GM12878 (cell line): ENCODE measurements around the gene DYNC2LI1. TPM values are rescaled to one million over a fixed set of nuclear protein-coding genes. Genes with fewer than 3 reads are reported as not detected.

Source experiments
- ATAC-seq: fragments of 200-7000 bp; cut with Tn5 transposase; 3 replicates; pipeline ENCODE4 v1.9.1; 2020; ENCODE audit warnings: mild to moderate bottlenecking, moderate library complexity
- BruUV-seq: library from RNA; stranded (reverse); fragments of 400-500 nt; replicated peaks from 2 replicates; lab custom pipeline; 2021; lab: Mats Ljungman, UMichigan
- CTCF ChIA-PET: fragments of 300-600 bp; sonication (Branson Sonifier 250); formaldehyde crosslinking; extraction: SDS; loops from one replicate; lab custom pipeline; 2021; ENCODE audit warnings: inconsistent platforms; lab: Yijun Ruan, JAX
- POLR2A ChIA-PET: fragments of 350-600 bp; formaldehyde crosslinking; extraction: SDS; loops from one replicate; lab custom pipeline; 2021; ENCODE audit warnings: inconsistent platforms; lab: Charles Lee
- RAD21 ChIA-PET: fragments of 300-600 bp; sonication (Branson Sonifier 250); formaldehyde crosslinking; loops from one replicate; lab custom pipeline; 2023; ENCODE audit warnings: antibody characterized with exemption; ENCODE audit not compliant: unreplicated experiment; lab: Charles Lee
- SMC1A ChIA-PET: fragments of 300-600 bp; sonication (Branson Sonifier 250); formaldehyde crosslinking; loops from one replicate; lab custom pipeline; 2023; ENCODE audit not compliant: unreplicated experiment, uncharacterized antibody; lab: Charles Lee
- DNase-seq: peaks from one replicate; pipeline ENCODE4 v3.0.0-alpha.2; 2011; ENCODE audit warnings: low read depth, low spot score
- FAIRE-seq: peaks from 3 replicates; lab custom pipeline; 2011; peaks lifted over from hg19 to GRCh38; lab: Jason Lieb, UNC
- H2AFZ ChIP-seq: 2 replicates; pipeline ENCODE4 v1.6.0; 2011; ENCODE audit warnings: low read depth, low read length, control low read depth; ENCODE audit not compliant: control insufficient read depth
- H3K27ac ChIP-seq: 2 replicates; pipeline ENCODE4 v1.5.1; 2011; ENCODE audit warnings: control low read depth; ENCODE audit not compliant: control insufficient read depth, insufficient read depth
- H3K27me3 ChIP-seq, 2 experiments: replicated peaks in 1 of 2; 2 replicates each; pipeline versions ENCODE4 v1.6.0 to v1.6.1; 2011; ENCODE audit warnings: low read length in 1 of 2; ENCODE audit not compliant: control insufficient read depth in 2 of 2, insufficient read depth in 2 of 2
- H3K36me3 ChIP-seq, 2 experiments: 2 replicates each; pipeline ENCODE4 v1.5.1; 2011; ENCODE audit warnings: low read length in 1 of 2; ENCODE audit not compliant: control insufficient read depth in 2 of 2, insufficient read depth in 2 of 2
- H3K4me1 ChIP-seq: 2 replicates; pipeline ENCODE4 v1.6.1; 2011; ENCODE audit warnings: mild to moderate bottlenecking, low read length, moderate library complexity, mixed read lengths; ENCODE audit not compliant: control insufficient read depth, insufficient read depth
- H3K4me2 ChIP-seq: 2 replicates; pipeline ENCODE4 v1.6.0; 2011; ENCODE audit warnings: control low read depth; ENCODE audit not compliant: control insufficient read depth, insufficient read depth
- H3K4me3 ChIP-seq: fragments of 200-600 bp; sonication (generic); 2 replicates; pipeline ENCODE4 v1.5.1; 2016
- H3K79me2 ChIP-seq: 2 replicates; pipeline ENCODE4 v1.6.0; 2011; ENCODE audit warnings: low read length; ENCODE audit not compliant: control insufficient read depth, insufficient read depth
- H3K9ac ChIP-seq: 2 replicates; pipeline ENCODE4 v1.8.0; 2011; ENCODE audit warnings: low read length, control low read depth, mixed read lengths; ENCODE audit not compliant: control insufficient read depth, insufficient read depth
- H3K9me3 ChIP-seq: replicated peaks from 3 replicates; pipeline ENCODE4 v1.5.1; 2011; ENCODE audit warnings: mild to moderate bottlenecking, low read length; ENCODE audit not compliant: control insufficient read depth, insufficient read depth
- H4K20me1 ChIP-seq: 2 replicates; pipeline ENCODE4 v1.6.0; 2011; ENCODE audit not compliant: control insufficient read depth, insufficient read depth
- BMI1 ChIP-seq: fragments of 450-650 bp; IDR thresholded peaks from 2 replicates; pipeline ENCODE4 v1.6.1; 2016; ENCODE audit warnings: mild to moderate bottlenecking, moderate library complexity, borderline replicate concordance
- CBX3 ChIP-seq: fragments of 200-600 bp; sonication (generic); IDR thresholded peaks from 2 replicates; pipeline ENCODE4 v1.6.1; 2016; ENCODE audit warnings: low read depth, borderline replicate concordance
- CHD2 ChIP-seq: IDR thresholded peaks from 2 replicates; pipeline ENCODE4 v1.6.1; 2011; ENCODE audit warnings: low read depth, low read length, improper control_type of control experiment, borderline replicate concordance
- CHD4 ChIP-seq: fragments of 200-600 bp; sonication (generic); IDR thresholded peaks from 2 replicates; pipeline ENCODE4 v1.6.1; 2016; ENCODE audit warnings: mild to moderate bottlenecking
- GABPA ChIP-seq: IDR thresholded peaks from 2 replicates; pipeline ENCODE4 v1.6.1; 2014; ENCODE audit warnings: antibody characterized with exemption, low read depth, mild to moderate bottlenecking, inconsistent platforms
- LARP7 ChIP-seq: fragments of 450-650 bp; IDR thresholded peaks from 2 replicates; pipeline ENCODE4 v1.6.1; 2017; ENCODE audit warnings: mild to moderate bottlenecking
- MXI1 ChIP-seq: fragments of 150-350 bp; IDR thresholded peaks from 2 replicates; pipeline ENCODE4 v1.6.1; 2011; ENCODE audit warnings: low read depth, mild to moderate bottlenecking, inconsistent platforms, low read length, improper control_type of control experiment
- NBN ChIP-seq: fragments of 450-650 bp; IDR thresholded peaks from 2 replicates; pipeline ENCODE4 v1.6.1; 2016
- NFYB ChIP-seq: IDR thresholded peaks from 2 replicates; pipeline ENCODE4 v1.6.1; 2011; ENCODE audit warnings: low read depth, mild to moderate bottlenecking, low read length, improper control_type of control experiment, moderate library complexity; ENCODE audit not compliant: insufficient read depth
- NR2C2 ChIP-seq: IDR thresholded peaks from 2 replicates; pipeline ENCODE4 v1.6.1; 2011; ENCODE audit warnings: borderline replicate concordance, low read depth; ENCODE audit not compliant: control insufficient read depth, insufficient read length
- PAX8 ChIP-seq: fragments of 450-650 bp; IDR thresholded peaks from 2 replicates; pipeline ENCODE4 v1.6.1; 2017; ENCODE audit warnings: mild to moderate bottlenecking, moderate library complexity
- PML ChIP-seq: IDR thresholded peaks from 2 replicates; pipeline ENCODE4 v1.6.1; 2012; ENCODE audit warnings: low read length, inconsistent platforms
- POLR2AphosphoS2 ChIP-seq: IDR thresholded peaks from 2 replicates; pipeline ENCODE4 v1.6.1; 2011; ENCODE audit warnings: low read depth, mild to moderate bottlenecking, low read length, improper control_type of control experiment, moderate library complexity
- SP1 ChIP-seq: IDR thresholded peaks from one replicate; pipeline ENCODE4 v1.6.1; 2011; ENCODE audit warnings: low read depth, low read length
- WRNIP1 ChIP-seq: IDR thresholded peaks from 2 replicates; pipeline ENCODE4 v1.6.1; 2011; ENCODE audit warnings: low read depth, low read length, improper control_type of control experiment, borderline replicate concordance
- YY1 ChIP-seq: IDR thresholded peaks from 2 replicates; pipeline ENCODE4 v1.6.1; 2011; ENCODE audit warnings: low read depth, mild to moderate bottlenecking, low read length
- ZNF217 ChIP-seq: fragments of 450-650 bp; IDR thresholded peaks from 2 replicates; pipeline ENCODE4 v1.6.1; 2017; ENCODE audit warnings: antibody characterized with exemption, mild to moderate bottlenecking
- WGBS: methylation state at CpG from one replicate; pipeline ENCODE4 v1.1.6; 2016; ENCODE audit warnings: low lambda C conversion rate; ENCODE audit not compliant: insufficient replicate concordance, insufficient coverage; ENCODE audit errors: missing lambda C conversion rate; 5-methylcytosine and 5-hydroxymethylcytosine counted together
- in situ Hi-C: fragments of 300-500 bp; cut with MboI; formaldehyde crosslinking; loops from 9 replicates; pipeline ENCODE4 v1.14.3; 2018; ENCODE audit warnings: mixed read lengths
- intact Hi-C: fragments of 100-400 bp; cut with micrococcal nuclease; formaldehyde crosslinking; loops from one replicate; pipeline ENCODE4 v1.14.2; 2022; ENCODE audit not compliant: unreplicated experiment
- polyA plus RNA-seq, 11 experiments: library from polyadenylated mRNA; depleted of rRNA in 4 of 11; unstranded in 6 of 11; stranded (reverse) in 5 of 11; fragments of >200 nt; fragmentation: Nextera tagmentation in 4 of 11; fragmentation: Illumina TruSeq in 1 of 11; extraction: Ambion mirVana in 4 of 11; extraction: Trizol in 1 of 11; gene quantifications; 1 replicate in 1 of 11; 2 replicates in 10 of 11; pipeline versions ENCODE4 v1.2.1 to v1.2.3, GENCODE V29; 2011 to 2016; ENCODE audit warnings: inconsistent platforms in 2 of 11, missing spikeins in 2 of 11, low read depth in 1 of 11
- total RNA-seq, 4 experiments: library from RNA; depleted of rRNA in 3 of 4; stranded (reverse); fragments of >200 nt in 3 of 4; fragmentation: Illumina TruSeq in 1 of 4; extraction: Trizol in 1 of 4; gene quantifications; 2 replicates each; pipeline versions ENCODE4 v1.2.1 to v1.2.3, GENCODE V29; 2013 to 2021
- TF ChIP-seq, protein P1 (sequence below): IDR thresholded peaks from 2 replicates; pipeline ENCODE4 v1.6.1; 2012; ENCODE audit warnings: low read length, inconsistent platforms
- TF ChIP-seq, protein P2 (sequence below): fragments of 450-650 bp; IDR thresholded peaks from 2 replicates; pipeline ENCODE4 v1.6.1; 2014; ENCODE audit warnings: mild to moderate bottlenecking

The DYNC2LI1 gene
- total and polyA plus RNA-seq, 10 of the 15 experiments (the other 5 are each of a cell fraction or from before 2014, with no cell fraction given): 9.5 to 27.3 (median 19.3) TPM

DNA sequence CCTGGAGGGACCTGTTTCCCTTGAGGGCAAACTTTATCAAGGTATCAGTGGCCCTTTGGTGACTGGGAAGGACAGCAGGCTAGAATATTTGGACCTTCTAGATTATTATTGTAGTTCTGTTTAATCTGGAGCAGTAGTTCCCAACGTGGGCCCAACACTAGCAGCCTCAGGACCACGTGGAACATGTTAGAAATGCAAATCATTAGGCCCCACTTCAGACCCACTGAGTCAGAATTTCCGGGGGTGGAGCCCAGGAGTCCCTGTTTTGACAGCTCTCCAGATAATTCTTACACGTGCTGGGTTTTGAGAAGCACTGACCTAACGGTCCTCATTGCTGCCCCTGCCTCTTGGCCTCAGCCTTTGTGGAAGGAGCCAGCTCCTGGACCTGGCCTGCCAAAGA is 25.5 kb upstream of the DYNC2LI1 start:
- no peak overlapping the region for H3K4me2 ChIP-seq
- no peaks in the 10 kb centered on the region for H3K36me3 ChIP-seq
- in situ Hi-C loops: no loop called here
- POLR2A ChIA-PET: interaction anchor here (0.6 kb wide), 1 partner anchor 47 kb away, joined by 5 read pairs; no protein-coding TSS in a partner anchor
- no peaks in the 10 kb centered on the region for H4K20me1 ChIP-seq
- intact Hi-C loops: no loop called here
- WGBS: 7% methylated on average over 5 of the region's 5 CpGs
- FAIRE-seq (no peak), DNase-seq (no peak)
- no peak overlapping the region for H2AFZ ChIP-seq
- CTCF ChIA-PET: no interaction called here
- H3K9ac ChIP-seq: no peak overlapping the region
- SMC1A ChIA-PET: no interaction called here
- no peaks in the 10 kb centered on the region for H3K9me3 ChIP-seq
- H3K79me2 ChIP-seq: no peaks in the 10 kb centered on the region
- TF ChIP-seq WRNIP1 (no peak), LARP7 (no peak), SP1 (no peak), PAX8 (no peak), CHD4 (no peak), NBN (no peak), NR2C2 (no peak), GABPA (no peak), POLR2AphosphoS2 (no peak), MXI1 (no peak), ZNF217 (no peak), PML (no peak), CBX3 (no peak), NFYB (no peak), YY1 (no peak), CHD2 (no peak), BMI1 (no peak)
- TF ChIP-seq, protein P1, sequence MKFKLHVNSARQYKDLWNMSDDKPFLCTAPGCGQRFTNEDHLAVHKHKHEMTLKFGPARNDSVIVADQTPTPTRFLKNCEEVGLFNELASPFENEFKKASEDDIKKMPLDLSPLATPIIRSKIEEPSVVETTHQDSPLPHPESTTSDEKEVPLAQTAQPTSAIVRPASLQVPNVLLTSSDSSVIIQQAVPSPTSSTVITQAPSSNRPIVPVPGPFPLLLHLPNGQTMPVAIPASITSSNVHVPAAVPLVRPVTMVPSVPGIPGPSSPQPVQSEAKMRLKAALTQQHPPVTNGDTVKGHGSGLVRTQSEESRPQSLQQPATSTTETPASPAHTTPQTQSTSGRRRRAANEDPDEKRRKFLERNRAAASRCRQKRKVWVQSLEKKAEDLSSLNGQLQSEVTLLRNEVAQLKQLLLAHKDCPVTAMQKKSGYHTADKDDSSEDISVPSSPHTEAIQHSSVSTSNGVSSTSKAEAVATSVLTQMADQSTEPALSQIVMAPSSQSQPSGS: no peak
- TF ChIP-seq, protein P2, sequence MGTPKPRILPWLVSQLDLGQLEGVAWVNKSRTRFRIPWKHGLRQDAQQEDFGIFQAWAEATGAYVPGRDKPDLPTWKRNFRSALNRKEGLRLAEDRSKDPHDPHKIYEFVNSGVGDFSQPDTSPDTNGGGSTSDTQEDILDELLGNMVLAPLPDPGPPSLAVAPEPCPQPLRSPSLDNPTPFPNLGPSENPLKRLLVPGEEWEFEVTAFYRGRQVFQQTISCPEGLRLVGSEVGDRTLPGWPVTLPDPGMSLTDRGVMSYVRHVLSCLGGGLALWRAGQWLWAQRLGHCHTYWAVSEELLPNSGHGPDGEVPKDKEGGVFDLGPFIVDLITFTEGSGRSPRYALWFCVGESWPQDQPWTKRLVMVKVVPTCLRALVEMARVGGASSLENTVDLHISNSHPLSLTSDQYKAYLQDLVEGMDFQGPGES: no peak
- TF ChIP-seq, all 136 proteins: peak for 0
- H3K4me3 ChIP-seq: no peak overlapping the region
- RAD21 ChIA-PET: interaction anchor here (0.7 kb wide), 1 partner anchor 188 kb away, joined by 3 read pairs; no protein-coding TSS in a partner anchor
- no TSS peak for BruUV-seq
- no peaks in the 10 kb centered on the region for H3K4me1 ChIP-seq
- no peak for ATAC-seq
- no peak overlapping the region for H3K27ac ChIP-seq
- H3K27me3 ChIP-seq: peaks cover 0 to 3% of the 10 kb centered on the region in 2 experiments; a peak in 1 of 4 replicates
